DOHH2 (cell line): Measurements from ENCODE around the gene TTC9B.

ENCODE experiments used
- CTCF ChIP-seq: fragments of 200-600 bp; sonication (generic); IDR thresholded peaks from one replicate; pipeline ENCODE4 v1.5.1; 2014; ENCODE audit warnings: antibody characterized with exemption, mild to moderate bottlenecking, low read depth, low read length; ENCODE audit not compliant: poor library complexity, severe bottlenecking
- EZH2phosphoT487 ChIP-seq: fragments of 200-600 bp; sonication (generic); IDR thresholded peaks from 2 replicates; pipeline ENCODE4 v1.6.1; 2017; ENCODE audit warnings: borderline replicate concordance, mild to moderate bottlenecking, antibody characterized with exemption, low read length, moderate library complexity, mixed read lengths

GRCh38 chr19:40236366-40236765 is 18.2 kb upstream of the TTC9B start:
- no peak for TF ChIP-seq CTCF
- TF ChIP-seq EZH2phosphoT487, result no peak
